Activated B cell treated with CpG ODN at 0.5 μM for 24 hours (primary cell): ENCODE results near the gene HECTD1. TPM values are rescaled to one million over a fixed set of nuclear protein-coding genes. Genes with fewer than 3 reads are reported as not detected.

ENCODE experiments used
- ATAC-seq: fragments of 200-7000 bp; cut with Tn5 transposase; one replicate; pipeline ENCODE4 v1.10.0; 2021; ENCODE audit warnings: low read depth, mild to moderate bottlenecking, moderate library complexity
- CTCF ChIA-PET: fragments of 350-600 bp; sonication (Branson Sonifier 250); formaldehyde crosslinking; loops from one replicate; lab custom pipeline; 2021; ENCODE audit warnings: antibody characterized with exemption; lab: Charles Lee
- POLR2A ChIA-PET: fragments of 350-600 bp; sonication (Branson Sonifier 250); formaldehyde crosslinking; loops from one replicate; lab custom pipeline; 2021; ENCODE audit warnings: antibody characterized with exemption; lab: Charles Lee
- DNase-seq: peaks from one replicate; pipeline ENCODE4 v3.0.0; 2022
- H3K27ac Mint-ChIP-seq: one replicate; pipeline ENCODE4 v1.8.0; 2020; ENCODE audit warnings: mixed read lengths
- H3K27me3 Mint-ChIP-seq: one replicate; pipeline ENCODE4 v1.8.0; 2021; ENCODE audit warnings: mixed read lengths
- H3K36me3 Mint-ChIP-seq: one replicate; pipeline ENCODE4 v1.8.0; 2021; ENCODE audit warnings: low read depth, mixed read lengths
- H3K4me1 Mint-ChIP-seq: one replicate; pipeline ENCODE4 v1.8.0; 2021; ENCODE audit warnings: mixed read lengths
- H3K4me3 Mint-ChIP-seq: one replicate; pipeline ENCODE4 v1.8.0; 2020; ENCODE audit warnings: mild to moderate bottlenecking, mixed read lengths
- H3K9me3 Mint-ChIP-seq: one replicate; pipeline ENCODE4 v1.8.0; 2020; ENCODE audit warnings: mixed read lengths
- CTCF ChIP-seq: fragments of 200-600 bp; IDR thresholded peaks from one replicate; pipeline ENCODE4 v1.8.0; 2022; ENCODE audit warnings: antibody characterized with exemption, mild to moderate bottlenecking
- intact Hi-C: fragments of 100-400 bp; cut with micrococcal nuclease; formaldehyde crosslinking; loops from one replicate; pipeline ENCODE4 v1.15.1; 2024
- total RNA-seq: library from RNA; stranded (reverse); gene quantifications from 2 replicates; pipeline ENCODE4 v1.2.3, GENCODE V29; 2022

The HECTD1 gene
- total RNA-seq, 1 donor from 2014 or later: 163 TPM

- DNase-seq (no peak), ATAC-seq (no peak)
- H3K4me3 Mint-ChIP-seq: no peak overlapping the region
- H3K27ac Mint-ChIP-seq: no peak overlapping the region
- intact Hi-C loops: no loop called here
- CTCF ChIA-PET: no interaction called here
- POLR2A ChIA-PET: no interaction called here
- no peaks in the 10 kb centered on the region for H3K27me3 Mint-ChIP-seq
- TF ChIP-seq CTCF: no peak
- no peaks in the 10 kb centered on the region for H3K4me1 Mint-ChIP-seq
- peaks cover 68% of the 10 kb centered on the region for H3K36me3 Mint-ChIP-seq
- H3K9me3 Mint-ChIP-seq: no peaks in the 10 kb centered on the region
Measured at GRCh38 chr14:31162910-31163649, 44.5 kb downstream of the HECTD1 start.

- Mint-ChIP-seq H3K4me1 (no peaks in the 10 kb centered on the region), H3K27ac (no peak overlapping the region), H3K36me3 (peaks cover 65% of the 10 kb centered on the region), H3K27me3 (no peaks in the 10 kb centered on the region), H3K9me3 (no peaks in the 10 kb centered on the region), H3K4me3 (no peak overlapping the region)
- POLR2A ChIA-PET: interaction anchor here (0.9 kb wide), 1 partner anchor 46 kb away, joined by 3 read pairs; no protein-coding TSS in a partner anchor
- no peak for ATAC-seq
- DNase-seq: no peak
- intact Hi-C loops: no loop called here
- TF ChIP-seq CTCF: no peak
- CTCF ChIA-PET: no interaction called here
Measured at GRCh38 chr14:31161274-31161673, 46.3 kb downstream of the HECTD1 start.

- Mint-ChIP-seq H3K36me3 (peaks cover 62% of the 10 kb centered on the region), H3K27ac (no peak overlapping the region), H3K4me1 (no peaks in the 10 kb centered on the region), H3K27me3 (no peaks in the 10 kb centered on the region), H3K9me3 (no peaks in the 10 kb centered on the region), H3K4me3 (no peak overlapping the region)
- DNase-seq (no peak), ATAC-seq (no peak)
- intact Hi-C loops: no loop called here
- POLR2A ChIA-PET: interaction anchor here (0.7 kb wide), 1 partner anchor 244 kb away, joined by 4 read pairs; no protein-coding TSS in a partner anchor
- CTCF ChIA-PET: no interaction called here
- no peak for TF ChIP-seq CTCF
Measured at GRCh38 chr14:31159682-31160296, 47.8 kb downstream of the HECTD1 start.

GRCh38 chr14:31154956-31155355 lies 52.6 kb downstream of the HECTD1 start:
- no peaks in the 10 kb centered on the region for H3K4me1 Mint-ChIP-seq
- H3K4me3 Mint-ChIP-seq: no peak overlapping the region
- H3K27ac Mint-ChIP-seq: no peak overlapping the region
- CTCF ChIA-PET: no interaction called here
- DNase-seq: no peak
- intact Hi-C loops: no loop called here
- no peak for ATAC-seq
- H3K36me3 Mint-ChIP-seq: peaks cover 65% of the 10 kb centered on the region
- POLR2A ChIA-PET: no interaction called here
- TF ChIP-seq CTCF: no peak
- H3K27me3 Mint-ChIP-seq: no peaks in the 10 kb centered on the region
- H3K9me3 Mint-ChIP-seq: no peaks in the 10 kb centered on the region

- H3K36me3 Mint-ChIP-seq: peaks cover 65% of the 10 kb centered on the region
- no peaks in the 10 kb centered on the region for H3K27me3 Mint-ChIP-seq
Measured at GRCh38 chr14:31142455-31143087, 65.0 kb downstream of the HECTD1 start.

More at GRCh38 chr14:31142455-31143087, 65.0 kb downstream of the HECTD1 start:
- H3K27ac Mint-ChIP-seq: no peak overlapping the region
- CTCF ChIA-PET: no interaction called here
- ATAC-seq: no peak
- TF ChIP-seq CTCF: no peak
- POLR2A ChIA-PET: no interaction called here
- no peak overlapping the region for H3K4me3 Mint-ChIP-seq
- no peaks in the 10 kb centered on the region for H3K4me1 Mint-ChIP-seq
- DNase-seq: no peak
- intact Hi-C loops: no loop called here
- H3K9me3 Mint-ChIP-seq: no peaks in the 10 kb centered on the region
